Renal cortex interstitium (tissue), 11 donors: ENCODE data around the gene TEX54. TPM values are rescaled to one million over a fixed set of nuclear protein-coding genes. Genes with fewer than 3 reads are reported as not detected.
"Not testable (repeated sequence)": the region's sequence is repeated elsewhere in the genome, so short reads cannot be mapped to it uniquely, and the experiment has no call there.

Source experiments
- DNase-seq, 11 donors: peaks; one replicate each; pipeline ENCODE4 v3.0.0-alpha.2; 2013; ENCODE audit warnings: low read depth in 9 of 11, low spot score in 4 of 11; ENCODE audit errors: extremely low read depth in 1 of 11
- polyA plus RNA-seq, 3 donors: library from polyadenylated mRNA; unstranded; fragments of 120-200 nt; gene quantifications; one replicate each; pipeline ENCODE4 v1.2.1, GENCODE V29; 2013; ENCODE audit not compliant: insufficient read length in 3 of 3

The TEX54 gene
- polyA plus RNA-seq, 3 donors, result 0.42 TPM; not detected in 2

DNA sequence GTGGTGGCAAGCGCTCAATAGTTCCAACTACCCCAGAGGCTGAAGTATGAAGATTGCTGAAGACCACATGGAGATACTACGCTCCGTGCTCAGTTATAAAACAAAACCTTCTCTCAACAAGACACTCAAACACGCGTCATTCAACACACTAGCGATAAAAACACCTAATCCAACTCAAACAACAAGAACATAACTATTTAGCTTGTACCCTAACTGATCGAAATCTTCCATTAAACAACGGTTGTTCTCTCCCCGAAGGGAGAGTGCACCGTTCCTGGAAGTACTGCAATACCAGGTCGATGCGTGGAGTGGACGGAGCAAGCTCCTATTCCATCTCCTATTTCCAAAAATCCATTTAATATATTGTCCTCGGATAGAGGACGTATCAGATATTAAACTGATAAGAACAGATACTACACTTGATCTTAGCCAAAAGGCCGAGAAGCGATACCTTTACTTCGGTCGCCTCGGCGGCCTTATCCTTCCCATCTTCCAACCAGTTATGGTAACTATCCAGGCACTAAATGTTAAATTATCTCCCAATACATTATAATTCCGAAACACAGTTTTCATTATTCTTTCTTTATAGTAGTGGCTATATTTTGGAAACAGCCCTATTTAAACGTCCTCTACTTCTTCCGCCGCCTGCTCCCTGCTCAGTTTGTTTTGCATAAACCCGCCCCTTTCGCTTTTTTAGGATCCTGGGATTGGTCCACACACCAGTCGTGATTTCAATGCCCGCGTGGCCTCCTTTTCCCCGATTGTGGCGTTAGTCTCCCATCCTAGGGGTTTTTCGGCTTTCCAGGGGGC, 8.9 kb upstream of the TEX54 start:
- DNase-seq, result peak in 10 of 11 donors; percentile 87 to 97 (median 93)

DNA sequence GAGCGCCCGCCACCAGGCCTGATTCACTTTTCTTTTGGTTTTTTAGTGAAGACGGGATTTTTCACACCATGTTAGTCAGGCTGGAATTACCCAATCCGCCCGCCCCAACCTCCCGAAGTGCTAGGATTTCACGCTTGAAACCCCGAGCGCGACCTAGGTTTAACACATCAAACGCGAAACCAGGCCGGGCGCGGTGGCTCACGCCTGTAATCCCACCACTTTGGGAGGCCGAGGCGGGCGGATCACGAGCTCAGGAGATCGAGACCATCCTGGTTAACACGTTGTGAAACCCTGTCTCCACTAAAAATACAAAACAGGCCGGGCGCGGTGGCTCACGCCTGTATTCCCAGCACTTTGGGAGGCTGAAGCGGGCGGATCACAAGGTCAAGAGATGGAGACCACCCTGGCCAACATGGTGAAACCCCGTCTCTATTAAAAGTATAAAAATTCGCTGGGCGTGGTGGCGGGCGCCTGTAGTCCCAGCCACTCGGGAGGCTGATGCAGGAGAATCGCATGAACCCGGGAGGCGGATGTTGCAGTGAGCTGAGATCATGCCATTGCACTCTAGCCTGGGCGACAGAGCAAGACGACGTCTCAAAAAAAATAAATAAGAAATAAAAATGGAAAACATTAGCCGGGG, 8.2 kb upstream of the TEX54 start:
- peak in 4 of 11 donors; percentile 43 to 67 (median 53) for DNase-seq

DNA sequence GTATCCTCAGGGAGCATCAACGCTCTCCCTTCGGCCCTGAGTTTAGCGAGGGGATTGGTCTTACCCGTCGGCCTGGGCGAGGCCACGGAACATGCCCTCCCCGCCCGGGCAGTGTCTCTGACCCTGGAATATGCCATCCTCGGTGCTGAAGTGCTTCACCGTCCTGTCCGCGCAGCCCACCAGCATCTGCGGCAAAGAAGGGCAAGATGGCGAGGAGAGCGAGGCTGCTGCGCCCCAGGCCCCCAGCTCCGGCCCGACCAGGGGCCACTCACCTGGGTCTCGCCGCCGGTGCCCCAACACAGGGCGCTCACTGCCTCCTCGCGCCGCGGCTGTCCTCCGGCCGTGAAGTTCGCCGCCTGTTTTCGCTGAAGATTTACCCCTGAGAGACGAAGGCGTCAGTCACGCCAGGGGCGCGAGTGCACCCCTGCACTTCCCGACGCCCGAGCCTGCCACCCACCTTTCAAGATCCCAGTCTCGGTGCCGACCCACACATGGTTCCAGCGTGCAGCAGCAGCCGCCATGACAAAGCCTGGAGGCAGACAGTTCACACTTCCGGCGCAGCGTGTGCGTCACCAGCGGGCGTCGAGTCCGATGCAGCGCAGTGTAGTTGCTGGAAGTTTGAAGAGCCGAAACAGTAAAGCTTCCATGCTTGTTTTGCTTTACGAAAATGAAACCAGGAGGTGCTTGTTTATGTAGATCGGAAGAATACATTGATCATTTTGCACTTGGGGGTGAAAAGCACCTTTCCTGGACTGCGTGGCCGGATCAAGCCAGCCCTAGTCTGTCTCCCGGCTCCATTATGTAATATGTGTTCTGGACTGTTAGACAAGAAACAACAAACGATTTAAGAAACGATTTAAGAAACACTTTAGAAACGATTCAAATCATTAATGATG, 6.7 kb upstream of the TEX54 start, which contains the start of gene WDR74:
TSS of gene WDR74 (minus strand) at position 541 of the 896 bp plus-strand sequence. CDS start at position 521, 20 bp downstream.
- DNase-seq, result peak; percentile 84 to 96 (median 92)

DNA sequence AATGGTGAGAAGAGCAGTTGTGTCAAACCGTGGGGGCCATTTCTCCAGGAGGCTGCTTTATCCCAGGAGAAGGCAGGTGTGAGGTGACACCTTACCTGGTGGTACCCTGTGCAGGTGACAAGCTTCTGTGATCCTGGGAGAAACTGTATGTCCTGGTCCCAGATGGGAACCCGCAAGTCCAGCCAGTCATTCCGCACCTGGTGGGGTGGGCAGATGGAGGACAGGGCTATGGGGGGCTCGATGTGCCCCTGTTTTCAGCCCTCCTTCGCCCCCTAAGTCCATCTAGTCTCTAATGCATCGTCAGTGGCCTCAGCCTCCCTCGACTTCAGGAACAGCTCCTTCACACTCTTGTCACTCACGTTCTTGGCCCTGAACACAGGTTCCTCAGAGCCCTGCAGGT, 2.7 kb upstream of the TEX54 start:
- no peak for DNase-seq

DNA sequence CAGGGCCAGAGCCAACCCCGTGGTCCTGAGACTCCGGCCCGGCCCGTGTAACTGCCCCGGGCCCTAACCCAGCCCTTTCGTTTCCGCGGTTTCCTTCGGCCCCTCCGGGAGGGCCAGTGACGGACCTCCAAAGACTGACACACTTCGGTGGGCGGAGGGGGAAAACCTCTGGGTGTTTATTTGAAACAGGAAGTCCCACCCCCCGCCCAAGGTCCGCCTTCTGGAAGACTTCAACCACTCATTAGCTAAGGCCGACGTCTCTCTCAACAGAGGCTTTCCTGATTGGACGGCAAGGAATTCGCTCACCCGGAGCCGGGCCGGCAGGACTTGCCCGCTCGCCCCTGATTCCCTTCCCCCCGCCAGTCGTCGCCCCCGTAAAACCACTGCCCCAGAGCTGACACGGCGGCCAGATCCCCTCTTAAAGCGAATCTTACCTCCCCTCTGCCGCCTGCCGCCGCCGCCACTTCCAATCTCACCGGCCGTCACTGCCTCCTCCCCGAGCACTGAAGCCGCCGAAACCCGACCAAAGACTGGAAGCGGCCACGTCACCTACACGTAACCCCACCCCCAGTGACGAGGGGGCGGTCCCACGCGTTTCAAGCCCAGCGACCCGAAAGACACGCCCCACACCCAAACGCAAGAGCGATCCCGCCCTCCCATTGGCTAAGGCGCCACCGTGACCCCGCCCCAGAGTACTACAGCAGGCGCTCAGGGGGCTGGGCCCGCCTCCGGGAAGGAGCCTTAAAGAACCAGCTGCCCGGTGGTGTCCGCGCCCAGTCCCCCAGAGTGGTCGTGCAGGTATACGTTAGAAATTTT, 913 bp downstream of the TEX54 start, which contains the start of gene STX5:
TSS of gene STX5 (minus strand) at position 532 of the 816 bp plus-strand sequence. CDS start 808 bp downstream, outside the sequence.
- peak; percentile 97 to 99 (median 98) for DNase-seq

DNA sequence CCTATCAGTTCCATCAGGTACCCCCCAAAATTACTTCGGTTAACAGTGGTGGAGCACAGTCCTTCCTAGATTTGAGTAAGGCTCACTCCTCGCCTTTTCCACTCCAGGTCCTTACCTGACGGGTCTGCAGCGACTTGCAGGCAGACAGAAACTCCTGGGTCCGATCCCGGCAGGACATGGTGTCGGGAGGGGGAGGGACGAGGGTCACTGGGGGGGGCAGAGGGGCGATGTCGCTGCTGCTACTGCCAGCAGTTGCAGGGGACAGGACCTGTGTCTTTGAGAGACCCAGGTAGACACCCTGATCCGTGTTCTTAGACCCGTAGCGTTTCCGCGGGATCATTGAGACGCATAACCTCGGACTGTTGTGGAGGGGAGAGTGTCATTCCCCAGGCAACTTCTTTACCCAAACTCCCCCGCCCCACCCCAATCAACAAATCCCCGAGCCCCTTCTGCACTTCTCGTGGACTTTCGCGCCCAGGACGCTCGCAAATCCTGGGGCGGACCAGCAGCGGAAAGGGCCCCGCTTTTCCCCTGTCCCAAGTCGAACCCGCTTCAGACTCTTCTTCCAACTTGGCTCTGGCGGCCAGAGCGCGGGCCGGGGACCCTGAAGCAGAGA, 1.6 kb downstream of the TEX54 start:
- DNase-seq, result peak in 7 of 11 donors; percentile 5 to 73 (median 64)

DNA sequence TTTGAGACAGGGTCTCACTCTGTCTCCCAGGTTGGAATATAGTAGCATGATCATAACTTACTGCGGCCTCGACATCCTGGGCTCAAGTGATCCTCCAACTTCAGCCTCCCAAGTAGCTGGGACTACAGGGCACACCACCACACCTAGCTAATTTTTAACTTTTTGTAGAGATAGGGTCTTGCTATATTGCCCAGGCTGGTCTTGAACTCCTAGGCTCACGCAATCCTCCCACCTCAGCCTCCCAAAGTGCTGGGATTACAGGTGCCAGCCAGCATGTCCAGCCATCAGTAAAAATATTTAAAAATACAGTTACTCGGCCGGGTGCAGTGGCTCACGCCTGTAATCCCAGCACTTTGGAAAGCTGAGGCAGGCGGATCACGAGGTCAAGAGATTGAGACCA, 4.5 kb downstream of the TEX54 start:
- DNase-seq, result not testable (repeated sequence)

DNA sequence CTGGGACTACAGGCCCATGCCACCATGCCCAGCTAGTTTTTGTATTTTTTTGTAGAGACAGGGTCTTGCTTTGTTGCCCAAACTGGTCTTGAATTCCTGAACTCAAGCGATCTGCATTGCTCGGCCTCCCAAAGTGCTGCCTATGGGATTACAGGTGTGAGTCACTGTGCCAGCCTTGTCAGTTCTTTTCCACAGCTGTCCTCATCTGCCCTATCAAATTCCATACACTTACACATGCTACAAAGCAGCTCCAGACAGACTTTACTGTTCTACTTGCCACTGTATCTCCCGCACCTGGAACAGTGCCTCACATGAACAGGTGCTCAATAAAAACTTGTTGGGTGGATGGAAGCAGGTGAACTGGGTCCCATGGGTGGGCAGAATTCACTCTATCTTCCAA, 9.0 kb downstream of the TEX54 start:
- no peak for DNase-seq

DNA sequence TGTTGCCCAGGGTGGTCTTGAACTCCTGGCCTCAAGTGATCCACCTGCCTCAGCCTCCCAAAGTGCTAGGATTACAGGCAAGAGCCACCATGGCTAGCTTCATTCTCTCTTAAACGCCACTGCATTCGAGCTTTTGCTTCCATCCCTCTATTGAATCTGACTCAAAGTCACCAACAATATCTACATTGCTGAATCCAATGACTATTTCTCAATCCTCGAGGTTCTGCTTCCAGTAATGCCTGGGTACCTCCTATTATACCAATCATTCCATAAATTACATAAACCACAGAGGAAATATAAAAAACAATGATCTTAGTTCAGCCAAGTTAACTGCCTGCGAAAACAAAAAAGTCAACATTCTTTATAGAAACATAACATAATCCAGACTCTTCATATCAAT, 15.5 kb downstream of the TEX54 start:
- DNase-seq, result no peak

DNA sequence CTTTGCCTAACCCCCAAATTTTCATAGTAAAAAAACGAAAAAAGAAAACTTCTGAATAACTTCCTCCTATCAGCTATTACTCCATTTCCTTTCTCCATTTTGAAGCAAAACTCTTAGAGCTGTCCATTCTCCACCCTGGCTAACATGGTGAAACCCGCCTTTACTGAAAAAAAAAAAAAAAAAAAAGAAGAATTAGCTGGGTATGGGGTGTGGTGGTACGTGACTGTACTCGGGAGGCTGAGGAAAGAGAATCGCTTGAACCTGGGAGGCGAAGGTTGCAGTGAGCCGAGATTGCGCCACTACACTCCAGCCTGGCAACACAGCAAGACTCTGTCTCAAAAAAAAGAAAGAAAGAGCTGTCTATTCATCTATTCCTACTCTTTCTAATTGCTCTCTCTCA, 16.1 kb downstream of the TEX54 start:
- DNase-seq, result no peak

DNA sequence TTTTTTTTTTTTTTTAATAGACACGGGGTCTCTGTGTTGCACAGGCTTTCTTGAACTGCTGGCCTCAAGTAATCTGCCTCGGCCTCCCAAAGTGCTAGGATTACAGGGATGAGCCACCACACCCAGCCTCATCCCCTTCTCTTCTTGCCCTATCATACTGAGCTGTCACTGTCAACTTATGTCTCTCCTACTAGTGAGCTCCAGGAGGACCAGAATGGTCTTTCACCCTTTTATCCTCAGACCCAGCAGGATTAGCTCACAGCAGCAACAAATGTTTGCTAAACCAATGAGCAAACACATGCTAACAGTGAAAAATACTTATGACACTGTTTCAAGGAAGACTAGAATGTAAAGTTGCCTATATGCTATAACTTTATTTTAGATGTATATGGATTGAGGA, 21.0 kb downstream of the TEX54 start:
- DNase-seq, result no peak

DNA sequence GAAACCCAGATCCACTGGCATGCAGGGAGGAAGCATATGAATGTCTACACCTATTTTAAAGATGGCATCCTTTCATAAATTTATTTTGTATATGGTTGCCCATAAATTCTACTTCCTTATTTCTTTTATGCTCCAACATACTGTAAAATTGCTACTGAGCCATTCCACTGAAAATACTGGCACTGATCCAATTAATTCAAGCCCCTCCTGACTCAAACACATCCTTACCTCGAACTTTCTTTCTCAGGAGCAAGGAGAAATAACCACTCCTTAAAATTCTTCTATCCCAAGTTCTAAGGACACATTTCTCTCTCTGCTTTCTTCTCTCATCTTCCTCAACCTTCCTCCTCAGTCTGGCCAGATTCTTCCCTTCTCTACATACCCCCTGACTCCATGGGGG, 21.9 kb downstream of the TEX54 start:
- DNase-seq, result no peak

DNA sequence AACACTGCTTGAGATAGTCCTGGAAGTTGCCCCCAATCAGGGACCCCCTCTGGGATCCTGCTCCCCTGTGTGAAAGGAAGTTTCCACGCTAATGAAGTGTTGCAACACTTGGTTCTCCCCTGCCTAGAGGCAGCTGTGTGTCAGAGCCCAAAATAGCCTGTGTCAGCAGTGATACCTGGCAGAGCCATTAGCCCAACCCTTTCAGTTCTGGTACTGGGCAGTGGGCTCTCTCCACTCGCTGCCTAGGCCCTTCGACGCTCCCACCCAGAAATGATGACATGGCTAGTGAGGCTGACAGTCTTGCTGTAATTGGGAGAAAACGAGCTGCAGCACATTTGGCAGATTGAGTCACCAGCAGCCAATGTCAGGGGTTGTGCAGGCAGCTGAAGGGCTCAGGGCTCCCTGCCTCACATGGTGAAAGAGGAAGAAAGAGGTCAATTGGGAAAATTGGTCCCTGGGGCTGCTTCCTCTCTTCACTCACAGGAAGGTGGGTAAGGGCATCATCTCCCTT, 26.0 kb downstream of the TEX54 start:
- no peak for DNase-seq

DNA sequence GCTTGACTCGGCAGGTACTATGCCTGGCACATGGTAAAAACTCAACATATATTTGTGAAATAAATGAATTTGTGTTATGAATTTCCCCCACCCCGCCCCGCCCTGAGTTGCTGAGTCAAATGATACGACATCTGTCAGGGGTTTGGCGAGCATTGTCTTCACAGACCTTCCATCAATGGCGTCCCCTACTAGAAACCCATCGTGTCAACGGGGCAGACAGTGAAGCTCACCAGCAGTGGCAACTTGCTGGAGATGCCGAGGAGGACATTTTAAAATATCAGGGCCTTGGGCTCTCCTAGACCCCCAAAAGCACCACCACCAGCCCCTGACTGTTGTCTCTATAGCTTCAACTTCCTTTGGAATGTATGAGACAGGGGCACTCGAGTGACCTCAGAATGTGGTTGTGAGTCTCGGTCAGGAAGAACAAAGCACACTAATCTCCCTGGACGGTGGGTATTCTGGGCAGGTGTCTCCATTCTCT, 26.6 kb downstream of the TEX54 start:
- DNase-seq, result no peak

DNA sequence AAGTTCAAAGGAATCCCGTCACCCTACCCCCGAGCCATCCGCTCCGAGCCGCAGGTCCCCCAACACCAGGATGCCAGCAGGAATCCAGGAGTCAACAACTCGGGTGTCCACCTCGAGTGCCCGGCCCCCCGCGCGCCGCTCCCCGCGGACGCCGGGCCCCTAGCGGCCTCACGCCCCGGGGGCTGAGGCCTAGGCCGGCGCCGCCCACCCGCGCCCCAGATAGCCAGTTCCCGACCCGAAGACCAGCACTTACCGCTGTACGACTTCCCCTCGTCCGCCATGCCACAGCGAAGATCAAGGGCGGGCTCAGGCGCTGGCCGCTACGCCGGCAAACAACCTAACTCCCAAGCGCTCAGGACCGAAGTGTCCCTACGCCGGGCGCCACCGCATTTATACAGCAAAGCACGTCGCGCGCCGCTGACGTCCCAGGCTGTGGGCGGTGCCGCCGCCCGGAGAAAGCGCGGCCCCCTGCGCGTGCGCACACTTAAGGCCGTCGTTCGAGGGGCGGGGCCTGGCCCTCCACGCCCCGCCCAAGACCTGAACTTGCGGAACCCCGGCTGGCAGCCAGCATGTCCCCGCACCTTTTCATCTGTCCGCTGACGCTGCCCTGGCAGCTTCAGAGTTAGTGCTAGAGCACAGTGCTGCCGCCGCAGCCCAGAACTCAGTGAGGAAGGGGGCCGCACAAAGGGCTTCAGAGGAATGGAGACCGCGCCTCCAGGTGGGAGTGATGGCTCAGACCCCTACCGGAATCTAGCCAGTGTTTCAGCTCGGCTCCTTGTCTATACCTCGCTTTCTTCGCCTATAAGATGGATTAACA, 27.4 kb downstream of the TEX54 start, which contains the start of gene NXF1:
TSS of gene NXF1 (minus strand) at position 365 of the 817 bp plus-strand sequence. CDS start at position 281, 84 bp downstream.
- DNase-seq, result peak; percentile 90 to 96 (median 93)

DNA sequence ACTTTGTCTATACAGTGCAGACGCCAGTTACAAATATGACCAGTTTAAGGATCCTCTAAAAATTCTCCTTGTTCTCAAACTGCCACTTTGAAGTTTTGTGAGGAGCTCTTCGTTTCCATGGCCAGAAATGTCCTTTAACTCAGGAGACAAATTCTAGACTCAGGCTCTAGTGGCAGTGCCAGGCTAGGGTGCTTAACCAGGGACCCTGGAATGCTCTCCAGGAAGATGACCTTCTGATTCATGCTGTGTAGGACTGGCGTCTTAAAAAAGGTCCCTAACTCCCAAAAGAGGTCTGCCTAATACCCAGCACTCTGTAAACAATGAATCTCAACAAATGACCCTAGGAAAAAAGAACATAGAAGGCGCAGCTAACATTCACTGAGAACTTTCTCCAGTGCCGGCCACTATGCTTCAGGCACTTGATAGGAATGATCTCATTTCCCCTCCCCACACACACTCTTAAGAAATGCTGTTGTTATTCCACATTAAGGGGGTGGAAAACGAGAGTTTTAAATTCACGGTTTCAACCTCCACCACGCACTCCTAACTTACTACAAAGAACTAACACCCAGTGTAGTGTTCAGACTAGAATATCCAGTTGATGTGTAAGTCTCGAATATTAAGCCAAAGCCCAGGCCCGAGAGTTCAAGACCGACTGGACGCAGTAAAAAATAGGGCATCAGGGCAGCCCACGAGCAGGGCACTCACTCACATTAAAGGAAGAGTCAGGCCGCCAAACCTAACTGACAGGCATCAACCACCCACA, 28.1 kb downstream of the TEX54 start:
- DNase-seq, result peak in 3 of 11 donors; percentile 29 to 47 (median 41)
